Activated CD4-positive, alpha-beta T cell treated with anti-CD3 and anti-CD28 coated beads, Interleukin-2, Interleukin-4, amounts not matched to agents 100 ng/mL and 50 ng/mL, durations not matched to agents 16 hours and 8 hours (primary cell): ENCODE measurements around the gene OR6K6.

Source experiments
- DNase-seq: peaks from one replicate; pipeline ENCODE4 v3.0.0-alpha.2; 2020; ENCODE audit warnings: low spot score

Gene OR6K6

GRCh38 chr1:158801396-158801795 is 46.9 kb downstream of the OR6K6 start:
- no peak for DNase-seq

- no peak for DNase-seq
Measured at GRCh38 chr1:158803678-158804077, 49.2 kb downstream of the OR6K6 start.
